ENCODE data around the gene CPNE7.
A peak's percentile ranks its signal among the peaks of the same experiment; 100 is the strongest.

The CPNE7 gene

GRCh38 chr16:89618109-89618998 is 42.8 kb downstream of the CPNE7 start:
- no peaks in the 10 kb centered on the region for H3K9me3 ChIP-seq (ENCODE audit: severe bottlenecking)
- H3K36me3 ChIP-seq (ENCODE audit: low read depth) = no peaks in the 10 kb centered on the region
- TF ChIP-seq, protein P1, sequence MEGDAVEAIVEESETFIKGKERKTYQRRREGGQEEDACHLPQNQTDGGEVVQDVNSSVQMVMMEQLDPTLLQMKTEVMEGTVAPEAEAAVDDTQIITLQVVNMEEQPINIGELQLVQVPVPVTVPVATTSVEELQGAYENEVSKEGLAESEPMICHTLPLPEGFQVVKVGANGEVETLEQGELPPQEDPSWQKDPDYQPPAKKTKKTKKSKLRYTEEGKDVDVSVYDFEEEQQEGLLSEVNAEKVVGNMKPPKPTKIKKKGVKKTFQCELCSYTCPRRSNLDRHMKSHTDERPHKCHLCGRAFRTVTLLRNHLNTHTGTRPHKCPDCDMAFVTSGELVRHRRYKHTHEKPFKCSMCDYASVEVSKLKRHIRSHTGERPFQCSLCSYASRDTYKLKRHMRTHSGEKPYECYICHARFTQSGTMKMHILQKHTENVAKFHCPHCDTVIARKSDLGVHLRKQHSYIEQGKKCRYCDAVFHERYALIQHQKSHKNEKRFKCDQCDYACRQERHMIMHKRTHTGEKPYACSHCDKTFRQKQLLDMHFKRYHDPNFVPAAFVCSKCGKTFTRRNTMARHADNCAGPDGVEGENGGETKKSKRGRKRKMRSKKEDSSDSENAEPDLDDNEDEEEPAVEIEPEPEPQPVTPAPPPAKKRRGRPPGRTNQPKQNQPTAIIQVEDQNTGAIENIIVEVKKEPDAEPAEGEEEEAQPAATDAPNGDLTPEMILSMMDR (IDR thresholded peaks at IDR 0.05; ENCODE audit: poor library complexity, severe bottlenecking) = no peak
- ATAC-seq (ENCODE audit: low read depth) = peak; percentile 17; the same call in 1 of the 3 replicates
- no peaks in the 10 kb centered on the region for H3K4me1 ChIP-seq (ENCODE audit: insufficient read depth, poor library complexity, severe bottlenecking)
- no peak for DNase-seq (ENCODE audit: low spot score)
- no peaks in the 10 kb centered on the region for H3K27me3 ChIP-seq (ENCODE audit: insufficient read depth, poor library complexity, severe bottlenecking)
- H3K27ac ChIP-seq (ENCODE audit: poor library complexity, severe bottlenecking) = no peak overlapping the region
- H3K4me3 ChIP-seq (ENCODE audit: severe bottlenecking) = no peak overlapping the region

DNA sequence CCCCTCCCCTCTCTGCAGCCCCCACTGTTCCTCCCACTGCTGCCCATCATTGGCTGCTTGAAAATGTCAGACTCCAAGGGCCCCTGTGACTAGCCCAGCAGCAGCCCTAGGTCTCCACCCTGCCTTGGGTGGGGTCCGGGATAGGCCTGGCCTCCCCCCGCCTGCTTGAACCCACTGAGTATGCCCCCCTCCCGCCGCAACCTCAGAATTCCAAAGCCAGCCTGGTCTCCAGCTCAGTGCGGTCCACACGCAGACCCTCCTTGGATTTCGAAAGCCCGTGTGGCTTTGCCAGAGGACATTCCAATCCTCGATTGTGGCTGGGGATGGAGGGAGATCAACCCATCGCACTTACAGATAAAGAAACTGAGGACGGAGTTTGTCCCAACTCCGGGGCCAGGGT is 44.3 kb downstream of the CPNE7 start:
- Histone ChIP-seq H3K9me3 (ENCODE audit: severe bottlenecking) (no peaks in the 10 kb centered on the region), H3K27me3 (ENCODE audit: insufficient read depth, poor library complexity, severe bottlenecking) (no peaks in the 10 kb centered on the region), H3K4me1 (ENCODE audit: insufficient read depth, poor library complexity, severe bottlenecking) (no peaks in the 10 kb centered on the region), H3K4me3 (ENCODE audit: severe bottlenecking) (no peak overlapping the region), H3K27ac (ENCODE audit: poor library complexity, severe bottlenecking) (no peak overlapping the region), H3K36me3 (ENCODE audit: low read depth) (no peaks in the 10 kb centered on the region)
- TF ChIP-seq, protein P1 (IDR thresholded peaks at IDR 0.05; ENCODE audit: poor library complexity, severe bottlenecking) = no peak
- ATAC-seq (ENCODE audit: low read depth) = no peak
- no peak for DNase-seq (ENCODE audit: low spot score)

DNA sequence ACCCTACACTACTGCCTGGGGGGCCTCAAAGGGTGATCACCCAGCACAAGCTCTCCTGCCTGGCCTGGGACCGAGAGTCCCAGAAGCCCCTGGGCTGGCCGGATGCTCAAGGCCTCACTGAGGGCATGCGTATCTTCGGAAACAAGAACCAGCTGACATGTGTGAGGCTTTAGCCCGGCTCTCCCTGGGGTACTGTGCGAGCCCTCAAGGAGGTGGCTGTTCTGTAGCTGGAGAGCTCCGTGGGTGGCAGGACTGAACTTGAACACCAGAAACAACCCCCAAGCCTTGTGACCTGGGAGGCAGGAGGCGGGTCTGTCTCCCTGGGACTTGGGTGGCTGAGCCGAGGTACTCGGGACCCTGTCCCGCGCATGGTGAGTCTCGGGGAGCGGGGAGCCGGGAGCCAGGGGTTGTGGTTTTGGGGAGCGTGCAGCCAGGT is 44.9 kb downstream of the CPNE7 start:
- H3K27ac ChIP-seq (ENCODE audit: poor library complexity, severe bottlenecking) = no peak overlapping the region
- peak; percentile 55 for DNase-seq (ENCODE audit: low spot score)
- no peaks in the 10 kb centered on the region for H3K9me3 ChIP-seq (ENCODE audit: severe bottlenecking)
- no peaks in the 10 kb centered on the region for H3K27me3 ChIP-seq (ENCODE audit: insufficient read depth, poor library complexity, severe bottlenecking)
- H3K4me3 ChIP-seq (ENCODE audit: severe bottlenecking) = no peak overlapping the region
- TF ChIP-seq, protein P1 (IDR thresholded peaks at IDR 0.05; ENCODE audit: poor library complexity, severe bottlenecking) = no peak
- H3K4me1 ChIP-seq (ENCODE audit: insufficient read depth, poor library complexity, severe bottlenecking) = no peaks in the 10 kb centered on the region
- ATAC-seq (ENCODE audit: low read depth) = no peak
- no peaks in the 10 kb centered on the region for H3K36me3 ChIP-seq (ENCODE audit: low read depth)

- Histone ChIP-seq H3K36me3 (ENCODE audit: low read depth) (no peaks in the 10 kb centered on the region), H3K27me3 (ENCODE audit: insufficient read depth, poor library complexity, severe bottlenecking) (no peaks in the 10 kb centered on the region), H3K4me3 (ENCODE audit: severe bottlenecking) (no peak overlapping the region), H3K4me1 (ENCODE audit: insufficient read depth, poor library complexity, severe bottlenecking) (no peaks in the 10 kb centered on the region), H3K27ac (ENCODE audit: poor library complexity, severe bottlenecking) (no peak overlapping the region), H3K9me3 (ENCODE audit: severe bottlenecking) (no peaks in the 10 kb centered on the region)
- no peak for ATAC-seq (ENCODE audit: low read depth)
- peak; percentile 55 for DNase-seq (ENCODE audit: low spot score)
- TF ChIP-seq, protein P1 (IDR thresholded peaks at IDR 0.05; ENCODE audit: poor library complexity, severe bottlenecking) = no peak
Measured at GRCh38 chr16:89621136-89621697, 45.7 kb downstream of the CPNE7 start.
